PC-3 (cell line): ENCODE data around the gene SGK2. TPM values are rescaled to one million over a fixed set of nuclear protein-coding genes. Genes with fewer than 3 reads are reported as not detected.

Experiments
- ATAC-seq: fragments of 200-7000 bp; cut with Tn5 transposase; 2 replicates; pipeline ENCODE4 v1.9.1; 2020; ENCODE audit warnings: mild to moderate bottlenecking, moderate library complexity
- BruUV-seq: library from RNA; stranded (reverse); fragments of 400-500 nt; replicated peaks from 2 replicates; lab custom pipeline; 2021; lab: Mats Ljungman, UMichigan
- CTCF ChIA-PET: fragments of 300-600 bp; sonication (Branson Sonifier 250); formaldehyde crosslinking; loops from one replicate; lab custom pipeline; 2022; ENCODE audit warnings: antibody characterized with exemption; lab: Charles Lee
- POLR2A ChIA-PET: fragments of 300-600 bp; sonication (Branson Sonifier 250); formaldehyde crosslinking; loops from one replicate; lab custom pipeline; 2022; ENCODE audit warnings: antibody characterized with exemption; ENCODE audit not compliant: unreplicated experiment; lab: Charles Lee
- DNase-seq: peaks from one replicate; pipeline ENCODE4 v3.0.0-alpha.2; 2015
- H2AFZ ChIP-seq: fragments of 300-600 bp; sonication (generic); 2 replicates; pipeline ENCODE4 v1.6.0; 2016; ENCODE audit warnings: antibody characterized with exemption, low read length
- H3F3A ChIP-seq: fragments of 300-600 bp; sonication (generic); one replicate; pipeline ENCODE4 v1.6.0; 2017; ENCODE audit warnings: antibody characterized with exemption, low read length, control low read depth, mild to moderate bottlenecking; ENCODE audit not compliant: unreplicated experiment
- H3K27ac ChIP-seq: fragments of 300-600 bp; sonication (generic); 2 replicates; pipeline ENCODE4 v1.5.1; 2016; ENCODE audit warnings: mild to moderate bottlenecking, low read length
- H3K27me3 ChIP-seq: fragments of 300-600 bp; sonication (generic); 2 replicates; pipeline ENCODE4 v1.6.1; 2016; ENCODE audit warnings: low read length, mixed read lengths
- H3K36me3 ChIP-seq: fragments of 300-600 bp; sonication (generic); 2 replicates; pipeline ENCODE4 v1.6.1; 2016; ENCODE audit warnings: low read depth, mixed run types, low read length, mixed read lengths
- H3K4me1 ChIP-seq: fragments of 300-600 bp; sonication (generic); 2 replicates; pipeline ENCODE4 v1.5.1; 2016; ENCODE audit warnings: low read length; ENCODE audit not compliant: insufficient read depth
- H3K4me2 ChIP-seq: fragments of 300-600 bp; sonication (generic); 2 replicates; pipeline ENCODE4 v1.6.0; 2016; ENCODE audit warnings: low read length
- H3K4me3 ChIP-seq: fragments of 300-600 bp; sonication (generic); 2 replicates; pipeline ENCODE4 v1.5.1; 2016; ENCODE audit warnings: mild to moderate bottlenecking, low read length, mixed read lengths
- H3K79me2 ChIP-seq: fragments of 300-600 bp; sonication (generic); 2 replicates; pipeline ENCODE4 v1.6.1; 2017; ENCODE audit warnings: low read length, mixed read lengths
- H3K9ac ChIP-seq: fragments of 300-600 bp; sonication (generic); 2 replicates; pipeline ENCODE4 v1.6.0; 2016; ENCODE audit warnings: mild to moderate bottlenecking, low read length
- H3K9me2 ChIP-seq: fragments of 300-600 bp; sonication (generic); replicated peaks from 2 replicates; pipeline ENCODE4 v1.6.1; 2016; ENCODE audit warnings: mixed run types, low read length, mixed read lengths
- H3K9me3 ChIP-seq: fragments of 300-600 bp; sonication (generic); 2 replicates; pipeline ENCODE4 v1.6.1; 2016; ENCODE audit warnings: low read length, mixed read lengths
- H4K20me1 ChIP-seq: fragments of 300-600 bp; sonication (generic); 2 replicates; pipeline ENCODE4 v1.6.1; 2016; ENCODE audit warnings: low read length, mixed read lengths
- CTCF ChIP-seq: fragments of 300-600 bp; sonication (generic); conservative IDR thresholded peaks from 2 replicates; pipeline ENCODE4 v1.5.1; 2017; ENCODE audit warnings: antibody characterized with exemption, low read depth, mild to moderate bottlenecking, low read length
- EZH2 ChIP-seq: fragments of 300-600 bp; sonication (generic); IDR thresholded peaks from one replicate; pipeline ENCODE4 v1.6.1; 2017; ENCODE audit warnings: antibody characterized with exemption, mild to moderate bottlenecking, low read length; ENCODE audit not compliant: unreplicated experiment
- EZH2phosphoT487 ChIP-seq: fragments of 300-600 bp; sonication (generic); IDR thresholded peaks from 2 replicates; pipeline ENCODE4 v1.6.1; 2018; ENCODE audit warnings: mild to moderate bottlenecking, antibody characterized with exemption, low read length, borderline replicate concordance
- intact Hi-C: fragments of 100-400 bp; cut with micrococcal nuclease; formaldehyde crosslinking; loops from 2 replicates; pipeline ENCODE4 v1.9.0; 2023
- total RNA-seq: library from RNA; depleted of rRNA; stranded (reverse); fragments of >200 nt; gene quantifications from 2 replicates; pipeline ENCODE4 v1.2.3, GENCODE V29; 2014

Gene SGK2
- total RNA-seq, 1 experiment from 2014 or later: 6.6 TPM

GRCh38 chr20:43531091-43531443 is 27.8 kb upstream of the SGK2 start:
- Histone ChIP-seq H3K4me2 (no peak overlapping the region), H3K9me3 (no peaks in the 10 kb centered on the region), H3K9me2 (no peaks in the 10 kb centered on the region), H2AFZ (no peak overlapping the region), H3K79me2 (no peaks in the 10 kb centered on the region), H3K4me3 (no peak overlapping the region), H3K27ac (no peak overlapping the region), H3K9ac (no peak overlapping the region), H4K20me1 (no peaks in the 10 kb centered on the region), H3K36me3 (no peaks in the 10 kb centered on the region), H3F3A (no peaks in the 10 kb centered on the region), H3K27me3 (no peaks in the 10 kb centered on the region), H3K4me1 (no peaks in the 10 kb centered on the region)
- DNase-seq (no peak), ATAC-seq (no peak)
- ChIA-PET POLR2A (no interaction called here), CTCF (no interaction called here)
- TF ChIP-seq EZH2phosphoT487 (no peak), EZH2 (no peak), CTCF (no peak)
- intact Hi-C loops: no loop called here
- no TSS peak for BruUV-seq

GRCh38 chr20:43532416-43533055 is 26.3 kb upstream of the SGK2 start:
- intact Hi-C loops: no loop called here
- H3F3A ChIP-seq: no peaks in the 10 kb centered on the region
- H3K4me2 ChIP-seq: no peak overlapping the region
- H4K20me1 ChIP-seq: no peaks in the 10 kb centered on the region
- no peaks in the 10 kb centered on the region for H3K36me3 ChIP-seq
- H3K27ac ChIP-seq: no peak overlapping the region
- TF ChIP-seq EZH2: no peak
- DNase-seq (no peak), ATAC-seq (no peak)
- H3K4me3 ChIP-seq: no peak overlapping the region
- CTCF ChIA-PET: no interaction called here
- no peak overlapping the region for H3K9ac ChIP-seq
- no peaks in the 10 kb centered on the region for H3K9me2 ChIP-seq
- H2AFZ ChIP-seq: no peak overlapping the region
- no peaks in the 10 kb centered on the region for H3K9me3 ChIP-seq
- POLR2A ChIA-PET: no interaction called here
- no peaks in the 10 kb centered on the region for H3K79me2 ChIP-seq
- H3K27me3 ChIP-seq: no peaks in the 10 kb centered on the region
- no TSS peak for BruUV-seq
- no peaks in the 10 kb centered on the region for H3K4me1 ChIP-seq

GRCh38 chr20:43533060-43533459 is 25.8 kb upstream of the SGK2 start:
- no peak overlapping the region for H3K4me2 ChIP-seq
- no TSS peak for BruUV-seq

More at GRCh38 chr20:43533060-43533459, 25.8 kb upstream of the SGK2 start:
- H4K20me1 ChIP-seq: no peaks in the 10 kb centered on the region
- H3K9me3 ChIP-seq: no peaks in the 10 kb centered on the region
- no peaks in the 10 kb centered on the region for H3K36me3 ChIP-seq
- ATAC-seq (no peak), DNase-seq (no peak)
- no peak overlapping the region for H3K27ac ChIP-seq
- H3K9me2 ChIP-seq: no peaks in the 10 kb centered on the region
- ChIA-PET CTCF (no interaction called here), POLR2A (no interaction called here)
- no peak overlapping the region for H3K9ac ChIP-seq
- no peak overlapping the region for H3K4me3 ChIP-seq
- TF ChIP-seq EZH2 (no peak), EZH2phosphoT487 (no peak), CTCF (no peak)
- intact Hi-C loops: no loop called here
- no peaks in the 10 kb centered on the region for H3K4me1 ChIP-seq
- H3K27me3 ChIP-seq: no peaks in the 10 kb centered on the region
- no peaks in the 10 kb centered on the region for H3F3A ChIP-seq
- no peak overlapping the region for H2AFZ ChIP-seq
- no peaks in the 10 kb centered on the region for H3K79me2 ChIP-seq
